Measurements from ENCODE around the gene ELAVL1.

- TF ChIP-seq CTCF (conservative IDR thresholded peaks at IDR 0.05; ENCODE audit: low read length) (no peak), EZH2phosphoT487 (IDR thresholded peaks at IDR 0.05; ENCODE audit: borderline replicate concordance, low read depth, low read length) (no peak)
These were observed 22.8 kb downstream of the ELAVL1 start for GRCh38 chr19:7982651-7983099.
